Type B pancreatic cell (in vitro differentiated cells): Measurements from ENCODE around the gene TTC23. TPM values are rescaled to one million over a fixed set of nuclear protein-coding genes. Genes with fewer than 3 reads are reported as not detected.

ENCODE experiments used
- DNase-seq: peaks from one replicate; pipeline ENCODE4 v3.0.0; 2021; ENCODE audit warnings: mixed read lengths; ENCODE audit not compliant: unreplicated experiment; ENCODE audit errors: extremely low spot score
- H3K27ac Mint-ChIP-seq: 2 replicates; pipeline ENCODE4 v1.8.0; 2021; ENCODE audit warnings: mild to moderate bottlenecking, mixed read lengths
- H3K27me3 Mint-ChIP-seq: 2 replicates; pipeline ENCODE4 v1.8.0; 2021; ENCODE audit warnings: mixed read lengths
- H3K36me3 Mint-ChIP-seq: 2 replicates; pipeline ENCODE4 v1.8.0; 2021; ENCODE audit warnings: mixed read lengths
- H3K4me1 Mint-ChIP-seq: one replicate; pipeline ENCODE4 v1.8.0; 2021; ENCODE audit warnings: mixed read lengths; ENCODE audit not compliant: unreplicated experiment
- H3K4me3 Mint-ChIP-seq: 2 replicates; pipeline ENCODE4 v1.8.0; 2021; ENCODE audit warnings: mild to moderate bottlenecking, mixed read lengths
- H3K9me3 Mint-ChIP-seq: 2 replicates; pipeline ENCODE4 v1.8.0; 2021; ENCODE audit warnings: mixed read lengths
- total RNA-seq: library from RNA; stranded (reverse); gene quantifications from 2 replicates; pipeline ENCODE4 v1.2.1, GENCODE V29; 2021; ENCODE audit warnings: low replicate concordance
- TF ChIP-seq, protein P1 (sequence below): fragments of 200-600 bp; sonication (generic); conservative IDR thresholded peaks from 2 replicates; pipeline ENCODE4 v1.5.0; 2021; ENCODE audit warnings: antibody characterized with exemption, mild to moderate bottlenecking

TTC23 gene
- total RNA-seq, 1 donor from 2014 or later, result 26.4 TPM

DNA sequence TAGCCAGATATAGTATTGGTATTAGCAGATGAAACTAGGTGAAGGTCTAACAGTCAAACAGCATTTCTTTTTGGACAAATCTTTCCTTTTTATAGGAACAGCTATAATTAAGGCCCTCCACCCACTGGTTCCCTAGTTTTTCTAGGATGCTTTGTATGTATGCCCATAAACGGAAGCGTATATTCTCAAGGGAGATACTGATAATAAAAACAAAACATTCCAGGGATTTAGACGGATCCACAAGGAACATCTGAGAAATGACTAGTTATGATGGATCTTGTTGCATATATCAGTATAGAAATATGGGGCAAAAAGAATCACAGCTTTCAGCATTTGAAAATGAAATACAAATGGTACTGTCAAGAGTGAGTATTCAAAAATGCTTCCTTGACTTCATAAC is 24.4 kb upstream of the TTC23 start:
- no peaks in the 10 kb centered on the region for H3K27me3 Mint-ChIP-seq
- TF ChIP-seq, protein P1, sequence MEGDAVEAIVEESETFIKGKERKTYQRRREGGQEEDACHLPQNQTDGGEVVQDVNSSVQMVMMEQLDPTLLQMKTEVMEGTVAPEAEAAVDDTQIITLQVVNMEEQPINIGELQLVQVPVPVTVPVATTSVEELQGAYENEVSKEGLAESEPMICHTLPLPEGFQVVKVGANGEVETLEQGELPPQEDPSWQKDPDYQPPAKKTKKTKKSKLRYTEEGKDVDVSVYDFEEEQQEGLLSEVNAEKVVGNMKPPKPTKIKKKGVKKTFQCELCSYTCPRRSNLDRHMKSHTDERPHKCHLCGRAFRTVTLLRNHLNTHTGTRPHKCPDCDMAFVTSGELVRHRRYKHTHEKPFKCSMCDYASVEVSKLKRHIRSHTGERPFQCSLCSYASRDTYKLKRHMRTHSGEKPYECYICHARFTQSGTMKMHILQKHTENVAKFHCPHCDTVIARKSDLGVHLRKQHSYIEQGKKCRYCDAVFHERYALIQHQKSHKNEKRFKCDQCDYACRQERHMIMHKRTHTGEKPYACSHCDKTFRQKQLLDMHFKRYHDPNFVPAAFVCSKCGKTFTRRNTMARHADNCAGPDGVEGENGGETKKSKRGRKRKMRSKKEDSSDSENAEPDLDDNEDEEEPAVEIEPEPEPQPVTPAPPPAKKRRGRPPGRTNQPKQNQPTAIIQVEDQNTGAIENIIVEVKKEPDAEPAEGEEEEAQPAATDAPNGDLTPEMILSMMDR, result no peak
- no peak overlapping the region for H3K27ac Mint-ChIP-seq
- no peak overlapping the region for H3K4me3 Mint-ChIP-seq
- H3K9me3 Mint-ChIP-seq, result no peaks in the 10 kb centered on the region
- DNase-seq, result no peak
- H3K36me3 Mint-ChIP-seq, result no peaks in the 10 kb centered on the region
- no peaks in the 10 kb centered on the region for H3K4me1 Mint-ChIP-seq

DNA sequence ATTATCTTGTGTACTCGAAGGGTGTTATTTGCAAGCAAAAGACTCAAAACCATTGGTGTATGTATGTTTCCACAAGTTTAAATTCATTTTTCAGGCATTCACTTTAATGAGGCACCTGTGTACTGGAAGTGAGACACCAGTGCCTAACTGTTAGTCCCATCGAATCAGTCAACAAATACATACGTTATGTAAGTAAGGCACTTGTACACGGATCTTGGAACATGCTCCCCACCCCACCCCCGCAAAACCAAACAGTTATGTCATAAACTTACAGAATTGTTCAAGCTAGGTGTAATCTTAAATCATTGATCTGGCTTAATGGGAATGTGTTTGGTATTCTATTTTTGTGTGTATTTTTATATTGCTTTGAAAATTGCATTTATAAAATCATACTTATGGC is 19.1 kb upstream of the TTC23 start:
- Mint-ChIP-seq H3K4me3 (no peak overlapping the region), H3K27ac (peak overlapping the region; percentile 69)
- TF ChIP-seq, protein P1, result no peak

DNA sequence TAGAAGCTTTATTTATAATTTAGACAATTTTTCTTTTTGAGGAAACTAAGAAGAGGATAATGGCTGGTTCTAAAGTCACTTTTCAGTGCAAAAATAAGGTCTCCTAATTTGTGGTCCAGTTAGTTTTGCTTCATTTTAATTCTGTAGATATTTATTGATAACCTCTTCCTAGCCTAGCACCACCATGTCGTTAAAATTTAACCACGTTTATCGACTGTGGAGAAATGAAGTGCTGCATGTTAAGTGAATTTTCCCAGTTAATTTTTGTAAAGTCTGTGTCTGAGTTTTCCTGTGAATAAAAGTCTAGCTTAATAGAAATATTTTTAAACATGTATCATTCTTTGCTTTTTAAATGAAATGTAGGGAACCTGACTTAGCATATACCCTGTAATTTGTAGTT is 18.6 kb upstream of the TTC23 start:
- peaks cover 7% of the 10 kb centered on the region for H3K36me3 Mint-ChIP-seq
- H3K9me3 Mint-ChIP-seq, result peaks cover 8% of the 10 kb centered on the region

More for the DNA sequence above, 19.1 kb upstream of the TTC23 start:
- peaks cover 8% of the 10 kb centered on the region for H3K9me3 Mint-ChIP-seq
- peaks cover 6% of the 10 kb centered on the region for H3K36me3 Mint-ChIP-seq
- no peaks in the 10 kb centered on the region for H3K27me3 Mint-ChIP-seq
- H3K4me1 Mint-ChIP-seq, result peaks cover 5% of the 10 kb centered on the region
- no peak for DNase-seq

DNA sequence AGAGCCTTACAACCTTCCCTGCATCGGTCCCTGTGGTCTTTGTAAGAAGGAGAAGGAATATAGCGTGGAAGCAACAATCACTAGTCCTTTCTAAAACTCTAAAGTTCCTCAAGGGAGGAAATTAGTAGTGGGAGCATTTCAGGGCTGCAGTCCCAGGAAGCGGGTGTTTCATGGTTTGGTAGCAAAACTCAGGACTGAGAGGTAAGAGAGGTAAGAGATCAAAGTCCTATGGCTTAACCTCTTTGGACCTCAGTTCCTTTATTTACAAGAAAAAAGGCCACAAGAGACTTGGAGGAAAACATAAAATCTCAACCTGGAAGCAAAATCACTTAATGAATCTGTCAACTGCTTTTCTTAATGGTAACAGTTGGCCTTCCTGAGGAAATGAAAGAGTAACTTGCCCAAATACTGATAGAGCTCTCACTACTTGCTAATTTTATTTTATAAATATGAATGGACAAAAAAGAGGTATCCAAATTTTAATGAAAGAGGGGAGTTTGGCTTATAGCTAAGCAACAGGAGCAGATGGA is 16.2 kb upstream of the TTC23 start:
- Mint-ChIP-seq H3K4me1 (peaks cover 5% of the 10 kb centered on the region), H3K36me3 (peaks cover 13% of the 10 kb centered on the region), H3K27ac (no peak overlapping the region), H3K4me3 (no peak overlapping the region), H3K9me3 (peaks cover 8% of the 10 kb centered on the region), H3K27me3 (no peaks in the 10 kb centered on the region)
- TF ChIP-seq, protein P1, result no peak
- DNase-seq, result no peak

More for the DNA sequence above, 18.6 kb upstream of the TTC23 start:
- TF ChIP-seq, protein P1, result no peak
- Mint-ChIP-seq H3K4me1 (peaks cover 5% of the 10 kb centered on the region), H3K27ac (peak overlapping the region; percentile 69), H3K27me3 (no peaks in the 10 kb centered on the region), H3K4me3 (no peak overlapping the region)
- DNase-seq, result no peak

DNA sequence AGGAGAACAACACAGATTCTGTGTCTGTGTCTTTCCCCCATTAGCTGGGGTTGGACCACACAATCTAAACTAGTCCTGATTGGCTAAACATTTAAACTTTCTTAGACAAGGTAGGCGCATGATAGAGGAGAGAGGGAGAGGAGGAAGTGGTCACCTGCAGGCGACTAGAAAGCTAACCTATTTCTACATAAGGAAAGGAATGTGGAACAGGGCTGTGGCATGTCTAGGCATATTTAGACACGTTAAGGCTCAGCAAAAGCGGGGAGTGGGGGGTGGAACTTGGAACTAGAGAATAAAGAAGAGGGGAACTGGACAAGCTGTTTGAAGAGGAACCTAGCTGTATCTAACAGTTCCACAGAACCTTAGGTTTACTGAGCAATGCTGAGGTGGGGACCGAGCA is 14.7 kb upstream of the TTC23 start:
- TF ChIP-seq, protein P1, result no peak
- Mint-ChIP-seq H3K4me3 (no peak overlapping the region), H3K4me1 (peaks cover 5% of the 10 kb centered on the region), H3K27ac (peak overlapping the region; percentile 39), H3K27me3 (no peaks in the 10 kb centered on the region), H3K9me3 (peaks cover 8% of the 10 kb centered on the region), H3K36me3 (peaks cover 13% of the 10 kb centered on the region)
- no peak for DNase-seq
